Activated naive CD4-positive, alpha-beta T cell treated with anti-CD3 and anti-CD28 coated beads, Interleukin-2, amount 50 U/mL, for 72 hours (primary cell): ENCODE data around the gene KRT83. TPM values are rescaled to one million over a fixed set of nuclear protein-coding genes. Genes with fewer than 3 reads are reported as not detected.
A peak's percentile ranks its signal among the peaks of the same experiment; 100 is the strongest.

Experiments used
- ATAC-seq, 2 donors: fragments of 150-1000 bp; cut with Tn5 transposase; 2 replicates each; pipeline ENCODE4 v1.10.0; 2021; ENCODE audit warnings: mild to moderate bottlenecking in 2 of 2, moderate library complexity in 2 of 2
- DNase-seq, 2 donors: peaks; one replicate each; pipeline ENCODE4 v3.0.0; 2021 to 2022; ENCODE audit warnings: low spot score in 2 of 2
- H3K27ac Mint-ChIP-seq, 2 donors: one replicate each; pipeline ENCODE4 v1.8.0; 2022; ENCODE audit warnings: mild to moderate bottlenecking in 2 of 2, mixed read lengths in 2 of 2
- H3K36me3 Mint-ChIP-seq, 2 donors: one replicate each; pipeline ENCODE4 v1.8.0; 2022; ENCODE audit warnings: mixed read lengths in 2 of 2
- H3K9me3 Mint-ChIP-seq, 2 donors: one replicate each; pipeline ENCODE4 v1.8.0; 2022; ENCODE audit warnings: mixed read lengths in 2 of 2
- total RNA-seq, 2 donors: library from RNA; stranded (reverse); gene quantifications; one replicate each; pipeline ENCODE4 v1.2.3, GENCODE V29; 2022

Gene KRT83
- total RNA-seq, 2 donors from 2014 or later = not detected

GRCh38 chr12:52268212-52268611 is 53.0 kb downstream of the KRT83 start:
- Mint-ChIP-seq H3K9me3 (no peaks in the 10 kb centered on the region), H3K36me3 (no peaks in the 10 kb centered on the region)
- peak in 1 of 2 donors; percentile 45 for ATAC-seq

GRCh38 chr12:52267699-52268098 is 53.5 kb downstream of the KRT83 start:
- ATAC-seq (no peak), DNase-seq (no peak)
- Mint-ChIP-seq H3K27ac (no peak overlapping the region), H3K36me3 (no peaks in the 10 kb centered on the region), H3K9me3 (no peaks in the 10 kb centered on the region)

More at GRCh38 chr12:52268212-52268611, 53.0 kb downstream of the KRT83 start:
- no peak overlapping the region for H3K27ac Mint-ChIP-seq
- DNase-seq = no peak

GRCh38 chr12:52267266-52267665 is 53.9 kb downstream of the KRT83 start:
- no peak overlapping the region for H3K27ac Mint-ChIP-seq
- DNase-seq = peak in 1 of 2 donors; percentile 26
- no peak for ATAC-seq
- H3K36me3 Mint-ChIP-seq = no peaks in the 10 kb centered on the region
- H3K9me3 Mint-ChIP-seq = no peaks in the 10 kb centered on the region

- DNase-seq (peak in 1 of 2 donors; percentile 14), ATAC-seq (no peak)
- H3K27ac Mint-ChIP-seq = no peak overlapping the region
- H3K9me3 Mint-ChIP-seq = no peaks in the 10 kb centered on the region
- H3K36me3 Mint-ChIP-seq = no peaks in the 10 kb centered on the region
These were observed 54.7 kb downstream of the KRT83 start for GRCh38 chr12:52266514-52266913.

- no peak overlapping the region for H3K27ac Mint-ChIP-seq
- H3K9me3 Mint-ChIP-seq = no peaks in the 10 kb centered on the region
- H3K36me3 Mint-ChIP-seq = peaks cover 0 to 11% of the 10 kb centered on the region in 2 donors
- no peak for ATAC-seq
- no peak for DNase-seq
These were observed 56.8 kb downstream of the KRT83 start for GRCh38 chr12:52264435-52264825.

Other genes with a start within 250 kb of the KRT83 start
- gene SMIM41, start 241.7 kb downstream of the KRT83 start, total RNA-seq = not detected
- gene KRT80, start 129.4 kb downstream of the KRT83 start, total RNA-seq = not detected
- gene KRT7, start 88.2 kb downstream of the KRT83 start, total RNA-seq = 1 to 10 TPM in 1 of 2 donors, under 1 TPM in 1; 0.36 to 8.0 TPM
- gene KRT86, start 46.8 kb downstream of the KRT83 start, total RNA-seq = under 1 TPM in 1 of 2 donors, not detected in 1; 0.37 TPM
- gene KRT81, start 29.9 kb downstream of the KRT83 start, total RNA-seq = not detected
- not detected for gene KRT85, start 46.1 kb upstream of the KRT83 start, total RNA-seq
- not detected for gene KRT84, start 64.3 kb upstream of the KRT83 start, total RNA-seq
- gene KRT82, start 84.9 kb upstream of the KRT83 start, total RNA-seq = not detected
- not detected for gene KRT75, start 113.0 kb upstream of the KRT83 start, total RNA-seq
- gene KRT6B, start 130.7 kb upstream of the KRT83 start, total RNA-seq = not detected
- gene KRT6C, start 152.4 kb upstream of the KRT83 start, total RNA-seq = not detected
- not detected for gene KRT6A, start 171.9 kb upstream of the KRT83 start, total RNA-seq
- gene KRT5, start 199.0 kb upstream of the KRT83 start, total RNA-seq = not detected
- gene KRT71, start 231.7 kb upstream of the KRT83 start, total RNA-seq = not detected